GM18511 (cell line): ENCODE data around the gene DOCK2.
"Not testable (repeated sequence)": the region's sequence is repeated elsewhere in the genome, so short reads cannot be mapped to it uniquely, and the experiment has no call there.

Experiments
- ATAC-seq: cut with Tn5 transposase; IDR thresholded peaks from one replicate; pipeline ENCODE4 v1.9.1; 2021; ENCODE audit warnings: mild to moderate bottlenecking, moderate library complexity; ENCODE audit not compliant: unreplicated experiment

The DOCK2 gene

GRCh38 chr5:169751490-169751889, 114.4 kb downstream of the DOCK2 start:
- no peak for ATAC-seq

DNA sequence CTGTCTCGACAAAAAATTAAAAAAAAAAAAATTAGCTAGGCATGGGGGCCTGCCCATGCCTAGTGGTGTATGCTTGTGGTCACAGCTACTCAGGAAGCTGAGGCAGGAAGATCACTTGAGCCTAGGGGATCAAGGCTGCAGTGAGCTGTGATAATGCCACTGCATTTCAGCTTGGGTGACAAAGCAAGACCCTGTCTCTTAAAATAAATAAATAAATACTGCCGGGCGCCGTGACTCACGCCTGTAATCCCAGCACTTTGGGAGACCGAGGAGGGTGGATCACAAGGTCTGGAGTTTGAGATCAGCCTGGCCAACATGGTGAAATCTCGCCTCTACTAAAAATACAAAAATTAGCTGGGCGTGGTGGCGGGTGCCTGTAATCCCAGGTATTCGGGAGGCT, 115.5 kb downstream of the DOCK2 start:
- ATAC-seq: not testable (repeated sequence)

DNA sequence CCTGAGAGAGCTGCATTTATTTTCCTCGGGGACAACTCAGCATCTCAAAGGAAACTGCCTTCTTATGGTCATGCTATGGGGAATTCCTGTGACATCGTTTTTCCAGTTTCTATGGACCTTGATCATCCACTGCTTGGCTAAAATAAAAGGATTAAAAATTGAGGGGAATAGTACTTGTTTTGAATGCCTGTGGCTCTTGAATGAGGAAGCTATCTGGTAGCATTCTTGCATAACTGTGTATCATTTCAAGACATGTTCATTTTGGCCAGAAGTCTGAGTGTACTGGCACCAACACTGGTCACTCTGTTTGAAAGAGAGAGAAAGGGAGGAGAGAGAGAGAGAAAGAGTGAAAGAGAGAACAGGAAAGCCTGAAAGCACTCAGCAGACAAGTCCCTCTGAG, 116.7 kb downstream of the DOCK2 start:
- no peak for ATAC-seq

DNA sequence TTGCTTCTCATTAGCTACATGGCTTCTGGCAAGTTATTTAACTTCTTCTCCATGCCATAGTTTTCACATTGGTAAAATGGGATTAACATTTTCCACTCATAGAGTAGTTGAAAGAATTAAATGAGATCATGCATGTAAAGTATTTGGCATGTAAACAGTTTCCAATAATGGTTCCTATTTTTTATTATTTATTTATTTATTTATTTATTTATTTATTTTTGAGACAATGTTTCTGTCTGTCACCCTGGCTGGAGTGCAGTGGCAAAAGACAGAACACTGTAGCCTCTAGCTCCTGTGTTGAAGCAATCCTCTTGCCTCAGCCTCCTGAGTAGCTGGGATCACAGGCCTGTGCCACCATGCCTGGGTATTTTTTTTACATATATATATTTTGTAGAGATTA, 117.7 kb downstream of the DOCK2 start:
- ATAC-seq: no peak

GRCh38 chr5:169756071-169756765, 119.1 kb downstream of the DOCK2 start:
- no peak for ATAC-seq

- ATAC-seq: no peak
Measured at GRCh38 chr5:169757016-169757415, 119.9 kb downstream of the DOCK2 start.

DNA sequence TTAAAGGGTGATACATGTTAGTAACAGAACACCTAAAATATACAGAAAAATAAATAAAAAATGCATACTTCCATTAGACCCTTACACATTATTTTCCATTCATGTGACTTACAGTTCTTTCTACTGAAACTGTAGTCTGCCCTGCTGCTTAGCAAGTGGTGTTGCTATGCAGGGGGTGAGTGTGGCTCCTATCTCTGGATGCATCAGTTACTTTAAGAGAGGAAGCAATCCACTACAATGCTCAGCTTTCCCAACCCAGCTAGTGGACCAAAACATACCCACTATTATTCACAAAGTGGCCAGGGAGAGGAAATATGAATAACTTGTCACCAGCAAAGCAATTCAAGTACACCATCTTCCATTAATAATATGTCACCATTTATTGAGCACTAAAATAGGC, 121.8 kb downstream of the DOCK2 start:
- no peak for ATAC-seq

DNA sequence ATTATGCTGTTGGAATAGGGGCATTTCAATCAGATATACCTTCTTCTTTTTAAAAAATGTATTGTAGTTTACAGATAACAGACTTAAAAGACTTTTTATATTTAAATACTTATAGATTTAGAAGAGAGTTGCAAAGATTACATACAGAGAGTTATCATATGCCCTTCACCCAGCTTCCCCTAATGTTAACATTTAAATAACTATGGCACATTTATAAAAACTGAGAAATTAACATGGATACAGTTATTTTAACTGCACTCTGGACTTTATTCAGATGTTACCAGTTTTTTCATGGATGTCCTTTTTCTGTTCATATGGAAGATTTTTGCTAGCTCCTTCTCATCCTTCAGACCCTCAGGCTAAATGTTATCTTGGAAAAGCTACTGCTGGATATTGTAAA, 123.2 kb downstream of the DOCK2 start:
- no peak for ATAC-seq

DNA sequence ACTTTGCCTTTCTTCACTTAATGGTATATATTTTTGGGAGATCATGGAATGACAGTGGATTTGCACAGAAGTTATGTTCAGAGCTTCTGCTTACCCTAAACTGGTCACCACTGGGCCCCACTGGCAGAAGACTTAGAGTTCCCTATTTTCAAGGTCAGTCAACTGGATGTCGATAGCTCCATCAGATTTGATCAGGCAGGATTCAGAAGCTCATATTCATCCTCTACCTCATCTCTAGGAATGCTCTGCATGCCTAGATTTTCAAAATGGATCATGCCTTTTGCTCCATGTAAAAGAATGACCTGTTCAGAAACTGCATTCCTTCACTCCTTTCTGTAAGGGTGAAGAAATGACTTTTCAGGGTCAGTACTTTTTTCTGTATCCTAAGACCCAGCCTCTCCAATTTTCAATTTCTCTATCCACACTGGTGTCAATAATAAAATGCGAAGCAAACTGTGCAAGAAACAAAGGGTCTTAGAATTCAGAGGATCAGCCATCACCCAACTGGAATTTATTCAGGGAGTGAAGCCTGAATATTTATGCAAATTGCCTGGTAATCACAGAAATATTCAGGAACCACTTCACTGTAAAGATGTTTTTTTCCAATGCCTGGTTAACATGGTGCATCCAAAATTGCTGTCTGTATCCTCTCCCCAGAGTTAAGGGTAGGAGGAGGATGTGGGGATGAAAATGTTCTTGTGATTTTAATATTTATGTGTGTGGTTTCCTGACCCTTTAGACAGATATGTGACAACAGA, 125.4 kb downstream of the DOCK2 start:
- no peak for ATAC-seq

DNA sequence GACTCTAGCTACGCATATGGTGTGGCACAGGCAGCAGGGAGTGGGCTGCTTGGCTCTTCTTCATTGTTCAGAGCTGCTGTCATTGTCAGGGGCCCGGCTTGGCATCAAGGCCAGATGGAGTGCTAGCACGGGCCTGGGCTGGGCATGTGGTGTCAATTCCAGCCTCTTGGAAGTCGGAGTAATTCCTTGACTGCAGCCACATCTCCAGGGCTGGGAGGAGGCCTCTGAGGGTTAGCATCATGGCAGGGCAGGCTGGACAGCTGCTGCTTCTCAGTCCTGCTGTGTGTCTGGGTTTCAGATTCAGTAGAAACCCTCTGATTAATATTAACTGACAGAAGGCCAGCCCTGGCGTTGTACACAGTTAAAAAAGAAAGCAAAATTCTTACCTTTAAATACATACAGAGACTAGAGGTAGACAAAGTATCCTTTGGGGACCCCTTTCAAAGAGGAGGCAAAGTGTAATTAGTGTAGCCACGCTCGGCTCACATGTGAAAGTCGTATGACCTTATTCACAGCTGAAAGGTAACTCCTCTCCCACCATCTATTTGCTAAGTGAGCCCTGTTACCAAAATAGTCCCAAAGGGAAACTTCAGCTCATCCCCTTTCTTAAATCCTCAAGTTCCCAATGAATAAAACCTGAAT, 126.4 kb downstream of the DOCK2 start:
- ATAC-seq: peak; percentile 84

GRCh38 chr5:169764018-169764378, 126.9 kb downstream of the DOCK2 start:
- no peak for ATAC-seq

DNA sequence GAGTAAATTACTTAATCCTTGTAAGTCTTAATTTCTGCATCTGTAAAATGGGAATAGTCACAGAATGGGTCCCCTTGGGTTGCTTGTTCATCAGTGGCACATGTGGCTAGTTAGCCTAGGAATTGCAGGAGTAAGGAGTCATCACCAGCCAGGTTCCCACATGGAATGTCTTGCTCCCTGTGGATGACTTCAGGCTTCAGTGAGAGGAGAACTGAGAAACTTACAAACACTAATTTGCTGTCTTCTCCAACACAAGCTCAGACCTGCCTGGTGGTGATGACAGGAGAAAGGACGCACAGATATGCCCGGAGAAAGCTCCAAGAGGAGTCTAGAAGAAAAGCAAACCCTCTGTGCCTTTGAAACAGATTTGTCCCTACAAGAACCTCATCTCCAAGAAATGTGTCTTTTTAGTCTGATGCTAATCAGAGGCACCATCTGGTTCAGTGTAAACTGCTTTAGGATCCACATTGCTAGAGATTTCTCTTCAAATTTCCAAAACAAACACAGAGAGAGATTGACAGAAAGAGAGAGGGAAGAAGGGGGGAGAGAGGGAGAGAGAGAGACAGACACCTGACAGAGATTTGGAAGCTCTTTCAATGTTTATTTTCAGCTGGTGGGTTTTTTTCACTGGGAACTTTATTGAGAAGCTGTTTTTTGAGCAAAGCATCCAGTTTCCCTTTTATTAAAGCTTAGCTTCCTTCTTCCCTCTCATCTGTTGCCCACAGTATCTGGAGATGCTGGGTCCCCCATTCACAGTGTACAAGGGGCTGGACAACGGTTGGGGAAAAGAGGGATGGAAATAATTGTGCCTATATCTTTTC, 128.3 kb downstream of the DOCK2 start:
- ATAC-seq: no peak

DNA sequence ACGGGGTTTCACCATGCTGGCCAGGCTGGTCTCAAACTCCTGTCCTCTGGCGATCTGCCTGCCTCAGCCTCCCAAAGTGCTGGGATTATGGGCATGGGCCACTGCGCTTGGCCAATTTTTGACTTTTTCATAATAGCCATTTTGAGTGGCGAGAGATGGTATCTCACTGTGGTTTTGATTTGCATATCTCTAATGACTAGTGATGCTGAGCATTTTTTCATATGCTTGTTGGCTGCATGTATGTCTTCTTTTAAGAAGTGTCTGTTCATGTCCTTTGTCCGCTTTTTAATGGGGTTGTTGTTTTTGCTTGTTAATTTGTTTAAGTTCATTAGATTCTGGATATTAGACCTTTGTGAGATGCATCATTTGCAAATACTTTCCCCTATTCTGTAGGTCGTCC, 129.9 kb downstream of the DOCK2 start:
- peak; percentile 51 for ATAC-seq

GRCh38 chr5:169767938-169768337, 130.9 kb downstream of the DOCK2 start:
- no peak for ATAC-seq

- ATAC-seq: no peak
Measured at GRCh38 chr5:169768416-169768815, 131.3 kb downstream of the DOCK2 start.

DNA sequence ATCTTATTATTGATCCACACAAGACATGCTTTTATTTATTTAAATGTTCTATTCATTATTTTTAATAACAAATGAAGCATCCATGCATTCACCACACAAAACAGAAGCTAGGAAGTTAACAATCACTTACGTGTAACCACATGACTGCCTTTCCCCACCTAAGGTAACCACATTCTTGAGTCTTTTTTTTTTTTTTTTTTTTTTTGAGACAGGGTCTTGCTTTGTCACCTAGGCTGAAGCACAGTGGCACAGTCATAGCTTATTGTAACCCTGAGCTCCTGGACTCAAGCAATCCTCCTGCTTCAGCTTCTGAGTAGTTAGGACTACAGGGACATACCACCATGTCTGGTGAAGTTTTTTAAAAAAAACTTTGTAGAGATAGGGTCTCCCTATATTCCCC, 133.0 kb downstream of the DOCK2 start:
- ATAC-seq: no peak

DNA sequence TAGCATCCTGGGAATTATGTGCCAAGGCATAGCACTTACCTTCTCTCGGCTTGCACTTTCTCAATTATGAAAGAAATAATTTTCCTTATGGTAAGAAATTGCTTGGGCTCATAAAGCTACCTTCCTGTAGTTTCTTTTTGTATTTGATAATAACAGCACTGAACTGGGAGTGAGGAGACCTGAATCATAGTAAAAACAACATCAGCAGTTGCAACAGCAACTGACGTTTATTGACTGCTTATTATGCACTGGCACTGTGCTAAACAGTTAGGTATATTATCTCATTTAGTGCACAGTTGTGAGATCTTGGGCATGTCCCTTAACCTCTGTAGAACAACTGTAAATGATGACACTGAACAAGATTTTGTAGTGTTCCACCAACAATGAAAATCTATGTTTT, 135.2 kb downstream of the DOCK2 start:
- no peak for ATAC-seq

DNA sequence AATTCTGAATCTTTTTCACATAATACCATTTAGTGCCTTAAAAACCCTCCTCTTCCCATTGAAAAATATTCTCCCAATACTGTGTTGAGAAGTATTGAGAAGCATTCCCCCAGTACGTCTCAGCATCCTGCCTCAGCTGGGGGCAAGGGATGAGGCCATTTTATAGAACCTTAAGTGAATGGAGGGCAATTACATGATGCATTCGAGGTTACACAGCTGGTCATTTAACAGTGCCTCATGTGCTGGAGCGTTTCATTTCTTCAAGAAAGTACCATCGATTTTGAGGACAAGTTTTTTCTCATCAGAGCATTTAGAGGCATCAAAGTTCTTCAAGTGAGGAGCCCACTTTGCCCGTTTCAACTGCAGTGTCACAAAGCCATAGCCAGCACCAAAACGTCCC, 135.6 kb downstream of the DOCK2 start:
- ATAC-seq: no peak

DNA sequence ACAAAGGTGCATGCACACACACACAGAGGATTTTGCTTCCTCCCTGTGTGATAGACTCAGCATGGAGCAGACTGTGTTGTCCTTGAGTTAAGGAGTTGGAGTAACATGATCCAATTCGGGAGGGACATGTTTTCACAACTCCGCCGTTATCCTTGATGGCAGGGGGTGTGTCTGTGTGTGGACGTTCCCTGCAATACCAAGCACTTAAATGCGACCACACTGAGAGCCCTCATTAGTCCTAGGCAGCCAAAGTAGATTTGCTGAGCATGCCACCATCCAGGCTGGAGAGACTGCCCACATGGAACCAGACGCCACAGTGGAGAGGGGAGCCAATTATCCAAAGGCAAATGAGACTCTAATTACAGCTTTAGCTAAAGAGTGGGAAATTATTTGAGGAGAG, 140.1 kb downstream of the DOCK2 start:
- no peak for ATAC-seq

DNA sequence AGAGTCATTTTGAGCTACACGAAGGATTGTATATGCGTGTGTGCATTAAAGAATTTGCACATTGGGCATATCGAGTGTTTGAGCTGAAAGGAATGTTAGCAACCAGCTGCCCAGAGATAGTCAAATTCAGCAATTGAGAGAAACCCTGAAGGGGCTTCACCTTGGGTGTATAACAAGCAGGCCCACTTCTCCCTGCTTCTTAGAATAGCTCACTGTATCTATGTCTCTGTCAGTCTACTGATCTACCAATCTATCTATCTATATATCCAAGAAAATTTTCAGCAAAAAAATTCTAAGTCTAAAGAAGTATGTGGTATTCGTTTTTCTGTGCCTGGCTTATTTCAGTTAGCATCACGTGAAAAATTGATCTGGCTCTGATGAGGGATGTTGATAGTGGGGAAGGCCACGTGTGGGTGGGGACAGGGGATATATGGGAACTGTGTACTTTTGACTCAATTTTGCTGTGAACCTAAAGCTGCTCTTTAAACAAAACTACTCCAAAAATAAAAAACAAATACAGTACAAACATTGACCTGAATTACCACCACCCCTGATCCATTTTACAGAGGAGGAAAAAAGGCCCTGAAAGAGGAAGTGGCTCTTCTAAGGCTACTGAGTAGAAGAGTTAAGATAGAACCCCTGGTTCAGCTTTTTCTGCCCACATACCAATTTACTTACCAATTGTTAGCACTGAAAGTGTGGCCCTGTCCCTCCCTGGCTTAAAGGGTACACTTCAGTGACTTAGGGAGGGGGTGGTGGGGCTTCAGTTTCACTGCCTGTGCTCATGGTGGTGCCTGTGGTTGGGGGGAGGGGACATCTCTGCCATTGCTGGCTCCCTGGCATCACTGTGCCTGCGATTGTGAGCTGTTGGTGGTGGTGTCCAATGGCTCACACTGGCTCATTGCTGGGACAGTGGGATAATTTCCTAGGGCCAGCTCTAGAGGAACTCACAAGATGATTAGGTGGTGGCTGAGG, 141.8 kb downstream of the DOCK2 start:
- ATAC-seq: peak; percentile 95
